ENCODE data around the gene GTF3C5. TPM values are rescaled to one million over a fixed set of nuclear protein-coding genes. Genes with fewer than 3 reads are reported as not detected.

The GTF3C5 gene, protein sequence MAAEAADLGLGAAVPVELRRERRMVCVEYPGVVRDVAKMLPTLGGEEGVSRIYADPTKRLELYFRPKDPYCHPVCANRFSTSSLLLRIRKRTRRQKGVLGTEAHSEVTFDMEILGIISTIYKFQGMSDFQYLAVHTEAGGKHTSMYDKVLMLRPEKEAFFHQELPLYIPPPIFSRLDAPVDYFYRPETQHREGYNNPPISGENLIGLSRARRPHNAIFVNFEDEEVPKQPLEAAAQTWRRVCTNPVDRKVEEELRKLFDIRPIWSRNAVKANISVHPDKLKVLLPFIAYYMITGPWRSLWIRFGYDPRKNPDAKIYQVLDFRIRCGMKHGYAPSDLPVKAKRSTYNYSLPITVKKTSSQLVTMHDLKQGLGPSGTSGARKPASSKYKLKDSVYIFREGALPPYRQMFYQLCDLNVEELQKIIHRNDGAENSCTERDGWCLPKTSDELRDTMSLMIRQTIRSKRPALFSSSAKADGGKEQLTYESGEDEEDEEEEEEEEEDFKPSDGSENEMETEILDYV
- total RNA-seq = 10 to 100 TPM; 43.8 to 74.4 (median 68.2) TPM

DNA sequence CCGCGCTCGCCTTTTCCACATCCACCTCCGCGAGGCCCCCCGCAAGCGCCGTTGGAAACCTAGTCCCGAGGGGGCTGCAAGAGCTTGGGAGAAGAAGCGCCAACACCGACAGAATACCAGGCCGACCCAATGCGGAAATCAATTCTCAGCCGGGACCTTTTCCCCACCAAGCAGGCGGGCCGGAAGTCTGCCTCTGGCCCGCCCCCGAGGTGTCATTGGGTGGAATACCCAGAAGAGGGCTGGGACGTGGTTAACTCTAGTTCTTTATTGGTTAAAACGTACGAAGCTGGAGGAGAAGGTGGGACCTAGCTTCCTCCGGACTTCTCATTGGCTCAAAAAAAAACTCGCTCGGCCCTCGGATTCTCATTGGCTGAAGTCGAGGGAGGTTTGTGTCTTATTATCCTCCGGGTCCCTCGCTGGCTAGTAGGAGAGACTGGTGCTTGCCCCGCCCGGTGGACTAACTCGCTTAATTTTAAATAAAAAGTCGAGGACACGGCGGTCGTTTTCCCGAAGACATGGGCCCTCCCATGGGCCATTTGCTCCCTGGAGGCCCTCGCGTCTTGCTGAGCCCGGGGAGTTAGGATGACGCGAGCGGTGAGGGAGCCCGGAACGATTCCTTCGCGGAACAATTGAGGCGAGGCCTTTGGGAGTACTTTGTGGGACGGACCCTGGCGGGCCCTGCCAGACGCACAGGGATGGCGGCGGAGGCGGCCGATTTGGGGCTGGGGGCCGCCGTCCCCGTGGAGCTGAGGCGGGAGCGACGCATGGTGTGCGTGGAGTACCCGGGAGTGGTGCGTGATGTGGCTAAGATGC, at the start of gene GTF3C5:
Gene GTF3C5, plus strand, starts transcription at position 681 of the 813 bp plus-strand sequence. Its CDS starts 15 bp downstream, at position 696.
- peak; percentile 60 for TF ChIP-seq POLR2A (IDR thresholded peaks at IDR 0.05)
- TF ChIP-seq, protein P1, sequence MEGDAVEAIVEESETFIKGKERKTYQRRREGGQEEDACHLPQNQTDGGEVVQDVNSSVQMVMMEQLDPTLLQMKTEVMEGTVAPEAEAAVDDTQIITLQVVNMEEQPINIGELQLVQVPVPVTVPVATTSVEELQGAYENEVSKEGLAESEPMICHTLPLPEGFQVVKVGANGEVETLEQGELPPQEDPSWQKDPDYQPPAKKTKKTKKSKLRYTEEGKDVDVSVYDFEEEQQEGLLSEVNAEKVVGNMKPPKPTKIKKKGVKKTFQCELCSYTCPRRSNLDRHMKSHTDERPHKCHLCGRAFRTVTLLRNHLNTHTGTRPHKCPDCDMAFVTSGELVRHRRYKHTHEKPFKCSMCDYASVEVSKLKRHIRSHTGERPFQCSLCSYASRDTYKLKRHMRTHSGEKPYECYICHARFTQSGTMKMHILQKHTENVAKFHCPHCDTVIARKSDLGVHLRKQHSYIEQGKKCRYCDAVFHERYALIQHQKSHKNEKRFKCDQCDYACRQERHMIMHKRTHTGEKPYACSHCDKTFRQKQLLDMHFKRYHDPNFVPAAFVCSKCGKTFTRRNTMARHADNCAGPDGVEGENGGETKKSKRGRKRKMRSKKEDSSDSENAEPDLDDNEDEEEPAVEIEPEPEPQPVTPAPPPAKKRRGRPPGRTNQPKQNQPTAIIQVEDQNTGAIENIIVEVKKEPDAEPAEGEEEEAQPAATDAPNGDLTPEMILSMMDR (IDR thresholded peaks at IDR 0.05) = peak in 1 of 3 donors; percentile 20
- peak; percentile 80 to 88 (median 85) for TF ChIP-seq POLR2AphosphoS5 (IDR thresholded peaks at IDR 0.05)
- Histone ChIP-seq H3K27ac (peak within 1 kb of the TSS; percentile 88 to 93), H3K4me1 (peaks cover 3 to 12% of the 10 kb centered on the region in 2 donors), H3K4me3 (peak within 1 kb of the TSS; percentile 91 to 97 (median 95)), H3K27me3 (no peaks in the 10 kb centered on the region), H3K36me3 (no peaks in the 10 kb centered on the region), H3K9me3 (no peaks in the 10 kb centered on the region)
- intact Hi-C loops (cut with DNase I; ENCODE audit: low total_unique reads) = no loop called here
- DNase-seq (ENCODE audit: low spot score in 2 of 2) = peak; percentile 90 to 95

DNA sequence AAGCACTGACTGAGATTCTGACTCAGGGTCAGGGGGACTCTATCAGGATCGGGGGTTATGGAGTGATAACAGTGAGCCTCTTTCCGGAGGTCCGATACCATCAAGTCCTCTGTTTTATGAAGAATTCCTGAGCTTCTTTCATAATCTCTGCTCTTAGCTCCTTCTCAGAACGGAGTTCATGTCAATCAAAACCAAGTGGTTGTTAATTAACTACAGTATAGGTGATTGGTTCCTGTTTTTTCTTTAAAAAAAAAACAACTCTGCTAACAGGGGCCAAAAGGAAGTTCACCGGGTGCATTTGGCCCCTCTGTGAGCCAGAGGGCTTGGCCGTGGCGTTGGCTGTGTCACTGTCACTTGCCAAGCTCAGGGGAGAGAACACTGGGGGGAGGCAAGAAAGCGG, 48.3 kb upstream of the GTF3C5 start:
- Histone ChIP-seq H3K9me3 (no peaks in the 10 kb centered on the region), H3K27ac (no peak overlapping the region), H3K27me3 (peaks cover 0 to 50% of the 10 kb centered on the region in 2 donors), H3K36me3 (no peaks in the 10 kb centered on the region), H3K4me3 (no peak overlapping the region), H3K4me1 (no peaks in the 10 kb centered on the region)
- intact Hi-C loops (cut with DNase I; ENCODE audit: low total_unique reads) = no loop called here
- no peak for DNase-seq (ENCODE audit: low spot score in 2 of 2)
- TF ChIP-seq, protein P1 (IDR thresholded peaks at IDR 0.05) = no peak
- TF ChIP-seq POLR2AphosphoS5 (IDR thresholded peaks at IDR 0.05) (no peak), POLR2A (IDR thresholded peaks at IDR 0.05) (no peak)

DNA sequence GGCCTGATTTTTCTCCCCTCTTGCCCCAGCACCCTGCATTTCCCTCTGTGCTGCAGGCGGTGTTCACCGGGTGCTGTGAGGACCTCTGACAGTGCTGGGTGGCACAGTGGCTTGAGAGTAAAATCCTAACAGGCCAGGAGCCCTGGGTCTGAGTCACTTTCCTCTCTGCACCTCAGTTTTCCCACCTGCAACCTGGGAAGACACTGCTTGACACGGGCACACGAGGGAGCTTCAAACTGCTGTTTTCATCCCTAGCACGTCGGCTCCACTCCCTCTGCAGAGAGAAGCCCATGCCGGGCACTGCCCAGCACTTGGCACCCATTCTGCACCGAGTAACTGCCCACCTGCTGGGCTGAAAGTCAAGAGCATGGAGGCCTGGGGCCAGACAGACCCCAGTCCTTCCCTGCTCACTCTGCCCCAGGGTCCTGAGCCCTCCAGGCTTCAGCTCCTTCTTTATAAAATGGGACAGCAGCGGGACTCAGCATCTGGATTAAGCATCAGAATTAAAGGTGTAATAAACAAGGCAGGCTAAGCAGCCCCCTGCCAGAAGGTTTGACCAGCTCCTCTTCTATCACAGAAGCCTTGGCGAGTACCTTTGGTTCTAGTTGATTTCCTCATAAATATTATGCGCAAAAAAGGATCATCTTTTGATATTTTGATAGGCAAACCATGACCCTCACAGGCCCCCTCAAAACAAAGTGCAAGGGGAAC, 47.2 kb upstream of the GTF3C5 start:
- no peaks in the 10 kb centered on the region for H3K4me1 ChIP-seq
- no peak for TF ChIP-seq POLR2A (IDR thresholded peaks at IDR 0.05)
- TF ChIP-seq, protein P1 (IDR thresholded peaks at IDR 0.05) = no peak
- no peak overlapping the region for H3K4me3 ChIP-seq
- H3K9me3 ChIP-seq = no peaks in the 10 kb centered on the region
- H3K36me3 ChIP-seq = no peaks in the 10 kb centered on the region
- H3K27me3 ChIP-seq = peaks cover 0 to 52% of the 10 kb centered on the region in 2 donors
- DNase-seq (ENCODE audit: low spot score in 2 of 2) = no peak
- no peak overlapping the region for H3K27ac ChIP-seq
- intact Hi-C loops (cut with DNase I; ENCODE audit: low total_unique reads) = no loop called here

DNA sequence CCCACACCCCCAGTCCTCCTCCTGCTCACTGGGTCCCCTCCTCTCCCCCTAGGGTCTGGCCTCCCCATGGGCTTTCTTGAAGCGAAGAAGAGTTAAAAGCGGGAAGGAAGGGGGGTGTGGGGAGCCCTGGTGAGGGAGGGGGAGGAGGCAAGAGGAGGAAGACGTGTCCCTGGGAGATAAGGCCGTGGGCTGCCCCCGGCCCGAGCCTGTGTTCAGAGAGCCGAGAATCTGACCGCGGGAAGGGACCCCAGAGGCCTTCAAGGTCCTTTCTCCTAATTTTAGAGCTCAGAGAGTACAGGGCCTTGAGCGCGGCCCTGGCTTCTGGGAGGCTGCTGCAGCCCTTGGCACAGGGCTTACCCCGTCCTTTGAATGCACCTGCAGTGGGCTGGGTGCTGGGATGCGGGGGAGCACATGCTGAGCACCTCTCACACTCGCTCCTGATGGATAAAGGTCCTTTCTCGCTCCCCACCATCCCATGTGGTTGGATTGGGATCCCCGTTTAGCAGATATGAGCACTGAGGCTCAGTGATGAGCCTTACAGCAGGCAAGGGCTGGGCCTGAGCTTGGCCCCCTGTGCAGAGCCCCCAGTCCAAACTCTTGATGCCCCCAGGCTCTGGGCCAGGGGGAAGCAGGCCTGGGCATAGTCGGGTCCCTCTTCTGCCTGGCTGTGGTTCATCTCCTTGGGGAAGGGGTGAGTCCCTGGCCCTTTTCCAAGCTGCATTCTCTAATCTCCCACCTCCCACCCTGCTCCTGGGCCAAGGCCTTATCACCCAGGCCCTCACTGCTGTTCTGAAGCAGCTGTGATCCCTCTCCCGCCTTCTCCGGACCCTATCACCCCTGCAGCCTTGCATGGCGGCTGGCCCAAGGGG, 46.4 kb upstream of the GTF3C5 start:
- Histone ChIP-seq H3K4me3 (no peak overlapping the region), H3K9me3 (no peaks in the 10 kb centered on the region), H3K27me3 (peaks cover 0 to 49% of the 10 kb centered on the region in 2 donors), H3K4me1 (no peaks in the 10 kb centered on the region), H3K27ac (no peak overlapping the region), H3K36me3 (no peaks in the 10 kb centered on the region)
- no peak for TF ChIP-seq POLR2A (IDR thresholded peaks at IDR 0.05)
- TF ChIP-seq POLR2AphosphoS5 (IDR thresholded peaks at IDR 0.05) = no peak
- TF ChIP-seq, protein P1 (IDR thresholded peaks at IDR 0.05) = no peak
- DNase-seq (ENCODE audit: low spot score in 2 of 2) = no peak
- intact Hi-C loops (cut with DNase I; ENCODE audit: low total_unique reads) = no loop called here
